HG02588 (cell line): ENCODE measurements around the gene UHMK1.
"Not testable (repeated sequence)": the region's sequence is repeated elsewhere in the genome, so short reads cannot be mapped to it uniquely, and the experiment has no call there.

ENCODE experiments used
- ATAC-seq: cut with Tn5 transposase; IDR thresholded peaks from one replicate; pipeline ENCODE4 v1.9.1; 2021; ENCODE audit warnings: mild to moderate bottlenecking, moderate library complexity; ENCODE audit not compliant: unreplicated experiment

Gene UHMK1

GRCh38 chr1:162564762-162565218, 67.2 kb downstream of the UHMK1 start:
- no peak for ATAC-seq

- ATAC-seq = no peak
Measured at GRCh38 chr1:162565460-162565859, 67.8 kb downstream of the UHMK1 start.

GRCh38 chr1:162566870-162567269, 69.3 kb downstream of the UHMK1 start:
- ATAC-seq = no peak

- ATAC-seq = no peak
Measured at GRCh38 chr1:162568802-162569201, 71.2 kb downstream of the UHMK1 start.

GRCh38 chr1:162570718-162571117, 73.1 kb downstream of the UHMK1 start:
- ATAC-seq = no peak

GRCh38 chr1:162571121-162571520, 73.5 kb downstream of the UHMK1 start:
- ATAC-seq = not testable (repeated sequence)

GRCh38 chr1:162571696-162572095, 74.1 kb downstream of the UHMK1 start:
- ATAC-seq = no peak

- no peak for ATAC-seq
Measured at GRCh38 chr1:162573136-162573535, 75.5 kb downstream of the UHMK1 start.

GRCh38 chr1:162578071-162578700, 80.6 kb downstream of the UHMK1 start:
- no peak for ATAC-seq

- ATAC-seq = no peak
Measured at GRCh38 chr1:162578936-162579335, 81.3 kb downstream of the UHMK1 start.
